ENCODE data around the gene CH25H.

DNA sequence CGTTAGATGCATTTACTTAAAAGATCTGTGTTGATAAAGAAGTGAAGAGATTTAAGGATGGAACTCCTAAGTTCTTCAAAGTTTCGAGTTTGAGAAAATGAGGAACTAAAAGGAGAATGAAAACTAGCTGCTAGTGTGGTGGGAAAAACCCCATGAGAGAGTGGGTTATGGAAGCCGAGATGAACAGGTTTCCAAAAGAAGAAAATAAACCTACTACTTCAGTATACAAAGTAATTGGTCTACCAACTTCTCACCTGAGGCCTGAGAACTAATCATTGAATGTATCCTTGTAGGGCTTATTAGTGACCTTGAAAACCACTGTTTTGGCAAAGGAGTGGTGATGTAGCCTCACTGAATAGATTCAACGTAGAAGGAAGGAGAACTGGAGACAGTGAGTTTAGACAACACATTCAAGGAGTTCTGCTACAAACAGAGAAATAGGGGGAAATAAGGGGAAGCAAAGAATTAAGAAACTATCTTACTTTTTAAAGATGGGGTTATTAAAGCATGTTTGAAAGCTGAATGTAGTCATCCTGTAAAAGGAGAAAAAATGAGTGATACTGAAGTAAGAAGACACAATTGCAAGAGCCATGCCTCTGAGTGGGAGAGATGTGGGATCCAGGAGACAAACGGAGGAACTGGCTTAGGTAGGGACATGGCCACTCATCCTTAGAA, 50.8 kb downstream of the CH25H start:
- TF ChIP-seq, protein P1, sequence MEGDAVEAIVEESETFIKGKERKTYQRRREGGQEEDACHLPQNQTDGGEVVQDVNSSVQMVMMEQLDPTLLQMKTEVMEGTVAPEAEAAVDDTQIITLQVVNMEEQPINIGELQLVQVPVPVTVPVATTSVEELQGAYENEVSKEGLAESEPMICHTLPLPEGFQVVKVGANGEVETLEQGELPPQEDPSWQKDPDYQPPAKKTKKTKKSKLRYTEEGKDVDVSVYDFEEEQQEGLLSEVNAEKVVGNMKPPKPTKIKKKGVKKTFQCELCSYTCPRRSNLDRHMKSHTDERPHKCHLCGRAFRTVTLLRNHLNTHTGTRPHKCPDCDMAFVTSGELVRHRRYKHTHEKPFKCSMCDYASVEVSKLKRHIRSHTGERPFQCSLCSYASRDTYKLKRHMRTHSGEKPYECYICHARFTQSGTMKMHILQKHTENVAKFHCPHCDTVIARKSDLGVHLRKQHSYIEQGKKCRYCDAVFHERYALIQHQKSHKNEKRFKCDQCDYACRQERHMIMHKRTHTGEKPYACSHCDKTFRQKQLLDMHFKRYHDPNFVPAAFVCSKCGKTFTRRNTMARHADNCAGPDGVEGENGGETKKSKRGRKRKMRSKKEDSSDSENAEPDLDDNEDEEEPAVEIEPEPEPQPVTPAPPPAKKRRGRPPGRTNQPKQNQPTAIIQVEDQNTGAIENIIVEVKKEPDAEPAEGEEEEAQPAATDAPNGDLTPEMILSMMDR (IDR thresholded peaks at IDR 0.05): no peak
- no peak for TF ChIP-seq EP300 (IDR thresholded peaks at IDR 0.05)
- no peak for TF ChIP-seq POLR2A (IDR thresholded peaks at IDR 0.05)
